ENCODE measurements around the gene PEX12. TPM values are rescaled to one million over a fixed set of nuclear protein-coding genes. Genes with fewer than 3 reads are reported as not detected.
"Not testable (repeated sequence)": the region's sequence is repeated elsewhere in the genome, so short reads cannot be mapped to it uniquely, and the experiment has no call there.

PEX12 gene
- polyA plus RNA-seq, 3 donors = 10.1 to 11.4 (median 10.6) TPM

DNA sequence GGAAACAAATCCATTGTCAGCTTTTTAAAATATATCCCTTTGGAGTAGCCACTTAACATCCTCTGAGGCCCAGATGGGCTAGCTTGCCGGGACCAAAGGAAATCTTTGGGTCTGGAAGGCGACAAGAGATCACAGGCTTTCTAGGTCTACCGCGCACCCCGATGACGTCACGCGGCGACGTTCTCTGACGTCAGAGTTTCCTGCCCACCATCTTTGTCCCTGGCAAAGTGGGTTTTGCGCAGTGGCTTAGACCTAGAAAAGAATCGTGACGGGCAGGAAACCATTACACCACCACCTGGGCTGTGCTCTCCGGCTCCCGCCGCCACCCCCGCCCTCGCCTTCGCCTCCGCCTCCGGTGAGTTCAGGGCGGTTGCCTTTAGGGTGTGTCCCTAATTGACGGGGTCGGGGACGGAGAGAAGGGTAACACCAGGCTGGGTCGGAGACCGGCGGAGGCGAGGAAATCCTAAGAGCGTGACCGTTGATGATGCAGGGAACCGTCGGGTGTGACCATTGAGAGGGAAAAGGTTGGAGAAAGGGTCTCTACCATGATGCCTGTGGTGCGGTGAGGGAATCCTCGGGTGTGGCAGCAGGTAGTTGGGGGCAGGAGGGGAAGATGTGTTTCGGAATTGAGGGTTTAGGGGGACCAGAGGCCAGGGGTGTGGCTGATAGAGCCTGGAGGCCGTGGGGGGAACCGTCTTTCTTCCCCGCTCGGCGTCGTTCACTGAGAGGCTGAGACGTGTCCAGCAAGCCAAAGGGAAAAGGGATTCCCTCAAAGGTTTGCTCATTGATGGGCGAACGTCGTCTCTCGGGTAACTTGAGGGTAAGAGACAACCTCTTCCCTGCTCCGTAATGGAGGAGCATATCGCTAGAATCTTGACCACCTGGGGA, 8.9 kb upstream of the PEX12 start, which contains the start of gene AP2B1:
Gene AP2B1, plus strand, starts transcription at position 249 of the 888 bp plus-strand sequence. CDS start 6,709 bp downstream, outside the sequence.
- DNase-seq (ENCODE audit: extremely low read depth in 1 of 11, low read depth in 9 of 11, low spot score in 4 of 11) = peak; percentile 93 to 99 (median 96)

- no peak for DNase-seq (ENCODE audit: extremely low read depth in 1 of 11, low read depth in 9 of 11, low spot score in 4 of 11)
Observed at GRCh38 chr17:35586569-35587073, 8.2 kb upstream of the PEX12 start.

- no peak for DNase-seq (ENCODE audit: extremely low read depth in 1 of 11, low read depth in 9 of 11, low spot score in 4 of 11)
Observed at GRCh38 chr17:35584061-35584460, 5.7 kb upstream of the PEX12 start.

- no peak for DNase-seq (ENCODE audit: extremely low read depth in 1 of 11, low read depth in 9 of 11, low spot score in 4 of 11)
Observed at GRCh38 chr17:35578929-35579432, 610 bp upstream of the PEX12 start.

GRCh38 chr17:35577830-35578196, 558 bp downstream of the PEX12 start:
- peak in 1 of 11 donors; percentile 9 for DNase-seq (ENCODE audit: extremely low read depth in 1 of 11, low read depth in 9 of 11, low spot score in 4 of 11)

DNA sequence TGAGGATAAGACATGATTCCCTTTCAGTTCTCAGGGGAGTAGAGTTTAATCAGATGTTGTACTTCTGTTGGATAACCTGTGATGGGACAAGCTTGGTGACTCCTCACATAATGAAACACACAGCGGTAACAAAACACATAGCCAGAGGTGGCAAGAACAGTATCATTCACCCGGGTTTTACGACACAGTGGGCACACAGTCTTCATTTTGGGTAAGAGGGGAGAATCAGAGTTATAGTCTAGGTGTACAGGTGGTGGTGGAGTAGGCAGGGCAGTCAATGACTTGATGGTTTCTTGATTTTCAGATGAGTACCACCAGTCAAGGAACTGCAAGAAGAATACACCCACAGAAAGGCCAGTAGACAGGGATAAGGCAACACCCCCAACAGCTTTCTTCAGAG, 2.6 kb downstream of the PEX12 start:
- DNase-seq (ENCODE audit: extremely low read depth in 1 of 11, low read depth in 9 of 11, low spot score in 4 of 11) = no peak

- DNase-seq (ENCODE audit: extremely low read depth in 1 of 11, low read depth in 9 of 11, low spot score in 4 of 11) = no peak
Observed at GRCh38 chr17:35569405-35569804, 9.0 kb downstream of the PEX12 start.

DNA sequence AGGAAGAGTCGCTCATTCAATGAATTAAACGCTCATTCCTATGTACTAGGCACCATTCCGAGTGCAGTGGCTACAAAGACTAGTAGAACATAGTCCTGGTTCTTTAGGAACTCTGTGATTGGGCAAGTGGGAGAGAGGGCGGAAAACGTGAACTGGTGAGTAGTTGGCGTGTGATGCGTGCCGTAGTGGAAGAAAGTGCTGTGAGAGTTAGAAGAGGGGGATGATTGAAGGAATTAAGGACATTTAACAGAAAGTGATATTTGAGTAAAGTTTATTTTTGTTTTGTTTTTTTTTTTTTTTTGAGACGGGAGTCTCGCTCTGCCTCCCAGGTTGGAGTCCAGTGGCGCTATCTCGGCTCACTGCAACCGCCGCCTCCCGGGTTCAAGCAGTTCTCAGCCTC, 9.8 kb downstream of the PEX12 start:
- DNase-seq (ENCODE audit: extremely low read depth in 1 of 11, low read depth in 9 of 11, low spot score in 4 of 11) = no peak

DNA sequence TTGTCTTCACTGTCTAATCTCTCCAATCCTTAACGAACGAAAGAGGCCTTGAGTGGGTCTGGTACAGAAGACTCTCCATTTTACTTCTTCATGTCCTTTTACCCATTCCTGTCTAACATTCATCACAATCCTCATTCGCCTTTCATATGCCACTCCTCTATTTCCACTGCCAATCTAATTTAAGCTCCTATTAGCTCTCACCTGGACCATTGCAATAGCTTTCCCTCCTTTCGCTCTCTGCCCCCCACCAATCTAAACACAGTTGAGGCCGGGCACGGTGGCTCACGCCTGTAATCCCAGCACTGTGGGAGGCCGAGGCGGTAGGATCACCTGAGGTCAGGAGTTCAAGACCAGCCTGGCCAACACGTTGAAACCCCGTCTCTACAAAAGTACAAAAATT, 11.4 kb downstream of the PEX12 start:
- no peak for DNase-seq (ENCODE audit: extremely low read depth in 1 of 11, low read depth in 9 of 11, low spot score in 4 of 11)

GRCh38 chr17:35563181-35563580, 15.2 kb downstream of the PEX12 start:
- not testable (repeated sequence) for DNase-seq (ENCODE audit: extremely low read depth in 1 of 11, low read depth in 9 of 11, low spot score in 4 of 11)

DNA sequence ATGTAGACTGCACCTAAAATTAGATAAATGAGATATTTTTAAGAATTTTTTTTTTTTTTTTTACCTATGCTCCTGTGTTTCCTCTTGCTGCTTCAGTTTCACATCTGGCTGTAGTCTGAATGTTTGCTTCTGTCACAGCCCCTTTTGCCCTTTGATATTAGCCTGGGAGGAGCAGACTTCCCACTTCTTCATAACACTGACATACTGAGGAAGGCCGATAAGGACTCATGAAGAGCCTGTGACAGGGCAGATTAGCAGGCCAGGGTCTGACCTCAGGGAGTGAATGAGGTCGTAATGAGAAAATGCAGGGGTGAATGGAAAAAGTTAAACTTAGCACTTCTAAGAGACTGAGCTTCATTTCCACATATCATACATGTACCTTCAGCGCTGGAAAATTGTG, 17.7 kb downstream of the PEX12 start, which contains the start of gene SLFN14:
Gene SLFN14, minus strand, starts transcription at position 117 of the 400 bp plus-strand sequence. CDS start 2,757 bp downstream, outside the sequence.
- DNase-seq (ENCODE audit: extremely low read depth in 1 of 11, low read depth in 9 of 11, low spot score in 4 of 11) = no peak

DNA sequence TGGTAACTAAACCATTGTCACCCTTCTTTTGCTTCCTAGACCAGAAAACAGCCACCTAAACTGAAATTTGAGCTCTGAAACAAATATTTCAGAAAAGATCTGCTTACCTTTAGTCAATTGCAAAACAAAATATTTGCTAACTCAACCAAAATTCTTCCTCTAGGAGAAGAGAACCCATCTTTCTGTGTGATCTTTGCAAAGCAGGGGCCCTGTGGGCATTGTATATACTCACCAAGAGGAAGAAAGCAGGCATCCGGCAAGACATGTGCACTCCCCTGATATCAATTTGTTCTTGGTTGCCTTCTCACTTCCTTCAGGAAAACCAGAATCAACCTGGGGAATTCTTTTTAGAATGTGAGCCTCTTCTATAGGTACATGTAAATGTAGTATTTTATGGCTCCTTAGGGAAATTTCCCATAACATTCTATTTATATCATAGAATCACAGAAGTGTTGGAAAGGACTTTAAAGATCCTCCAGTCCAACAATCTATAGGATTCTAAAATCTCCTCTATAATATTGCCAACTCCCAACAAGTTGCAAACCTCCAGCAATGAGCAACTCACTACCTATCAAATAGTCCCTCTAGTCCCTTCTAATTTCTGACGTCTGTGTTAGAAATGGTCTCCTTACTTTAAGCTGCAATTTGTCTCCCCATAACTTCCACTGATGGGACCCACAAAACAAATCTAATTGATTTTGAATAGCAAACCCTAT, 18.7 kb downstream of the PEX12 start:
- no peak for DNase-seq (ENCODE audit: extremely low read depth in 1 of 11, low read depth in 9 of 11, low spot score in 4 of 11)

DNA sequence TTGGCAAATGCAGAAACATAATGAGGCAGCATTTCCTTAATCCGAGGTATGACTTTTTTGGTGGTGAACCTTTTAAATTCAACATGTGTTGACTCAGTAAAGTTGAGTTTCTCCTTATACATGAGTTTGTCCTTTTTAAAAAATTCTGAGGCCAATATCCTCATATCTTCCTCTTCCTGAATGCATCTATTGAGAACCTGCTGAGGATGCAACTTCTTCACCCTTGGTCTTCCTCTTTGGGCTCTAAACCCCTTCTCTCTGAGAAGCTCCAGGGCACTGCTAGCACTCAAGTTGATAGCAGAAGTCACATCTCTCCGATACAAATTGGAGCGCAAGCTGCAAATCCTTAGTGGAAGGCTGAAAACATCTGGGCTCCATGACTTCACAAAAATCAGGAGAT, 21.0 kb downstream of the PEX12 start:
- no peak for DNase-seq (ENCODE audit: extremely low read depth in 1 of 11, low read depth in 9 of 11, low spot score in 4 of 11)

DNA sequence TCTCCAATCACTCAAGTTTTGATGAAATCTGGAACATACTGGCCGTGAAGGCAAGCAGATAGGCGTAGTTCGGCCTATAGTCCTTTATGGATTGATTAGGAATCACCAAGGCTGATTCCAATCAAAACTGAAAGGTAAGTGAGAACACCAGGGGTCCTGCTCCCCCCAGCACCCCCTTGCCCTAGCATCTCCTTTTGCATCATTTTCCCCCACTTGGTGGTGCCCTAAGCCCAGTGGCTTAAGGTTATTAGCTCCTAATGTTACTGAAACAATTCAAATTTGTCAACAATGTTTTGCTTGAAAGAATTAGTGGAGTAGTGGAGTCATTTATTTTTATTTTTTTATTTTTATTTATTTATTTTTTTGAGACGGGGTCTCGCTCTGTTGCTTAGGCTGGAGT, 22.7 kb downstream of the PEX12 start:
- no peak for DNase-seq (ENCODE audit: extremely low read depth in 1 of 11, low read depth in 9 of 11, low spot score in 4 of 11)

GRCh38 chr17:35554668-35555067, 23.7 kb downstream of the PEX12 start:
- DNase-seq (ENCODE audit: extremely low read depth in 1 of 11, low read depth in 9 of 11, low spot score in 4 of 11) = no peak

DNA sequence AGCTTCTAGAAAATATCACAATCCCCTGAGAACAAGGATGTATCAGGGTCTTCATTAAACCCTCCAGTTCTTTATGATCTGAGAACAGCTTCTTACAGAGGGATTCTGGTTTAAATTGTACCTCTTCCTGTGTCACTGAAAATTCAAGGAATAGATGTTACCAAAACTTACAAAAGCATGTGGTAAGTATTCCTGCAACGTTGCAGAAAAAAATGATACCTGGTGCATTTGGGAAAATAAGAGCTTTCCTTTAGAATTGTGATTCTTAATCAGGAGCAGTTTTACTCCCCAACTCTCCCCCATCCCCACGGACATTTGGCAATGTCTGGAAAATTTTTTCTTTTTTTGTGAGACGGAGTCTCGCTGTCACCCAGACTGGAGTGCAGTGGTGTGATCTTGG, 25.1 kb downstream of the PEX12 start:
- no peak for DNase-seq (ENCODE audit: extremely low read depth in 1 of 11, low read depth in 9 of 11, low spot score in 4 of 11)

DNA sequence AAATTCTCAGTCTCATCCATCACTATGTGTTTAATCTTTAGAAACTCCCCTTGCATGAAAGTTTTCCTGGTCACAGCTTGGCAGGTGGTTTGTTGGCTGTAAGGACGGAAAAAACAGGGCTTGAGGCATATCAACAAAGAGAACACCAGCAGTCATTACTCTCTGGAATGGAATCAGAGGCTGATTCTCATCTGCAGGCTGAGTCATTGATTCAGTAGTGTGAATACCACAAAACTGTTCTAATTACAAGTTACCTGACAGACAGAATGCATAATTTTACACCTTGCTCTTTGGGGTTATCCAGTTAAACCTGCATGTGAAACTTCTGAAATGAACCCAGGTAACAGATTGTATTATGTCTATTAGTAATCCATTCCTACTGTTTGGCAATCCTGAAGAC, 29.4 kb downstream of the PEX12 start:
- no peak for DNase-seq (ENCODE audit: extremely low read depth in 1 of 11, low read depth in 9 of 11, low spot score in 4 of 11)

- no peak for DNase-seq (ENCODE audit: extremely low read depth in 1 of 11, low read depth in 9 of 11, low spot score in 4 of 11)
Observed at GRCh38 chr17:35548208-35548810, 30.1 kb downstream of the PEX12 start.

- no peak for DNase-seq (ENCODE audit: extremely low read depth in 1 of 11, low read depth in 9 of 11, low spot score in 4 of 11)
Observed at GRCh38 chr17:35546487-35546886, 31.9 kb downstream of the PEX12 start.

Measured in renal cortex interstitium (tissue), 11 donors.